ENCODE results near the gene ACBD7.

The ACBD7 gene

GRCh38 chr10:15084502-15084922, 4.1 kb downstream of the ACBD7 start:
- DNase-seq: no peak

GRCh38 chr10:15083674-15084501, 4.7 kb downstream of the ACBD7 start:
- DNase-seq: no peak

DNA sequence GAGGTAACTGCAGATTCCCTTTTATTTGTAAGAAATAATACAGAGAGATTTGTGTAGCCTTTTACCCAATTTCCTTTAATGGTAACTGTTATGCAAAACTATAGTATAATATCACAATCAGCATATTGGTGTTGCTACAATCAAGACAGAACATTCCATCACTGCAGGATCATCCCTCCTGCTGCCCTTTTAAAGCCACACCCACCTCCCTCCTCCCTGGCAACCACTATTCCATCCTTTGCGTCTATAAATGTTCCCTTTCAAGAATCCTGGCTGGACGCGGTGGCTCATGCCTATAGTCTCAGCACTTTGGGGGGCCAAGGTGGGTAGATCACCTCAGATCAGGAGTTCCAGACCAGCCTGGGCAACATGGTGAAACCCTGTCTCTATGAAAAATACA, 13.2 kb downstream of the ACBD7 start:
- no peak for DNase-seq

GRCh38 chr10:15072358-15072757, 16.2 kb downstream of the ACBD7 start:
- DNase-seq: no peak

GRCh38 chr10:15069230-15069629, 19.3 kb downstream of the ACBD7 start:
- DNase-seq: no peak

GRCh38 chr10:15068802-15069201, 19.8 kb downstream of the ACBD7 start:
- DNase-seq: no peak

- no peak for DNase-seq
These were observed 21.4 kb downstream of the ACBD7 start for GRCh38 chr10:15067154-15067553.

DNA sequence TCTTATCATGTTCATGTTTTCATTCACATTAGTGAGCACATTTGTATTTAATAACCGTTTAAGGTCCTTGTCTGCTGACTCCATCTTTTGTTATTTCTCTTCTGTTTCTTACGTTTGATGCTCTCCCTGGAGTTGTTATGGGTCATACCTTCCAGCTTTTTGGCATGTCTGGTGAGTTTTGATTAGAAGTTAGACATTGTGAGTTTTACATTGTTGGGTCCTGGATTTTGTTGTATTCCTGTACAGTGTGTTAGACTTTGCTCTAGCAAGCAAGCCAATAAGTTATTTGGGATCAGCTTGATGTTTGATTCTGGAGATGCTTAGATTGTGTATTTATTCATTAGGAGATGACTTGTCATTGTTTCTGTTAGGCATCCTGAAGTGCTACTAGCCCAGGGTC, 27.9 kb downstream of the ACBD7 start:
- no peak for DNase-seq

DNA sequence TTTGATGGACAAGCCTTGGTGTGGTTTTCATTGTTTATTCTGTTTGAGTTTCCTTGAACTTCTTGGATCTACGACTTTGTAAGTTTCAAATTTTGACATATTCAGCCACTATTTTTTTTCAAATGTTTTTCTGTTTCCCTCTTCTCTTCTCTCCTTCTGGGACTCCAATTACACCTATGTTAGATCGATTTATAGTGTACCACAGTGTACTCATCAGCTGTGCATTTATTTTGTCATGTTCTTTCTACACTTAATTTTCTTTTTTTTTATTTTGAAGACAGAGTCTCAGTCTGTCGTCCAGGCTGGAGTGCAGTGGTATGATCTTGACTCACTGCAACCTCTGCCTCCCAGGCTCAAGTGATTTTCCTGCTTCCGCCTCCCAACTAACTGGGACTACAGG, 28.7 kb downstream of the ACBD7 start:
- no peak for DNase-seq

- DNase-seq: no peak
These were observed 29.9 kb downstream of the ACBD7 start for GRCh38 chr10:15058689-15059088.

- no peak for DNase-seq
These were observed 35.5 kb downstream of the ACBD7 start for GRCh38 chr10:15053061-15053460.

- no peak for DNase-seq
These were observed 36.5 kb downstream of the ACBD7 start for GRCh38 chr10:15052121-15052520.

GRCh38 chr10:15049533-15049932, 39.0 kb downstream of the ACBD7 start:
- no peak for DNase-seq

DNA sequence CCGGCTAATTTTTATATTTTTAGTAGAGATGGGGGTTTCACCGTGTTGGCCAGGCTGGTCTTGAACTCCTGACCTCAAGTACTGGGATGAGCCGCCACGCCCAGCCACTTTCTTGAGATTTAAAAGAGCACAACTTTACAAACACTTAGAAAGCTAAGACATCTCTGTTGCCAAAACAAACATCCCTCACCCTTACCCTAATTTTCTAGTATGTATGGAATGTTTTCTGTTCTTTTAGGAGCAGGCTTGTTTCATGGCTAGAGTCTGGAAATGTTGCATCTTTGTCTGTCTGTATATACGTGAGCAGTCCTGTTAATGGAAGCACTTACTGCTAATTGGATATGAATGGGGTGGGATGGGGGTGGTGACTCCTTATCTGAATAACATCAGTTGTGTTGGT, 42.0 kb downstream of the ACBD7 start:
- DNase-seq: no peak

- no peak for DNase-seq
These were observed 43.2 kb downstream of the ACBD7 start for GRCh38 chr10:15045380-15045779.

- DNase-seq: no peak
These were observed 44.9 kb downstream of the ACBD7 start, which contains the start of gene OLAH for GRCh38 chr10:15043674-15044073. Gene OLAH, plus strand, starts transcription at chr10:15043943. Its CDS starts 3,346 bp downstream, at chr10:15047289.

GRCh38 chr10:15038416-15038815, 50.2 kb downstream of the ACBD7 start:
- no peak for DNase-seq

DNA sequence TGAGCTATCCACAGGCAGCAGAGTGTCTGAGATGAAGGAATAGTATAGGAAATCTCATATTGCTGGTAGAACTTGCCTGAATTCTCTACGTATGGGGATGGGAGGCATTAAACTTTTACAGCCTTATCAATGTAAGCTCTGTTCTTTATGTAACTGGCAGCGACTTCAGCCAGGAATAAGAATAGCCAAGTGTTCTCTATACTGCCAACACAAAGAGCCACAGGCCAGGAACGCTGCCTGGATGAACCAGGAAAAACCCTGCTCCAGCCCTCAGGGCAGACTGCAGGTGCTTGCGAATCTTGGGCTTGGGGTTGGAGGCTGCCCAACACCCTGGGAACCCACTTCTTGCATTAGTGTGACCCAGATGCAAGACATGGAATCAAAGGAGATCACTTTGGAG, 50.9 kb downstream of the ACBD7 start:
- DNase-seq: no peak

DNA sequence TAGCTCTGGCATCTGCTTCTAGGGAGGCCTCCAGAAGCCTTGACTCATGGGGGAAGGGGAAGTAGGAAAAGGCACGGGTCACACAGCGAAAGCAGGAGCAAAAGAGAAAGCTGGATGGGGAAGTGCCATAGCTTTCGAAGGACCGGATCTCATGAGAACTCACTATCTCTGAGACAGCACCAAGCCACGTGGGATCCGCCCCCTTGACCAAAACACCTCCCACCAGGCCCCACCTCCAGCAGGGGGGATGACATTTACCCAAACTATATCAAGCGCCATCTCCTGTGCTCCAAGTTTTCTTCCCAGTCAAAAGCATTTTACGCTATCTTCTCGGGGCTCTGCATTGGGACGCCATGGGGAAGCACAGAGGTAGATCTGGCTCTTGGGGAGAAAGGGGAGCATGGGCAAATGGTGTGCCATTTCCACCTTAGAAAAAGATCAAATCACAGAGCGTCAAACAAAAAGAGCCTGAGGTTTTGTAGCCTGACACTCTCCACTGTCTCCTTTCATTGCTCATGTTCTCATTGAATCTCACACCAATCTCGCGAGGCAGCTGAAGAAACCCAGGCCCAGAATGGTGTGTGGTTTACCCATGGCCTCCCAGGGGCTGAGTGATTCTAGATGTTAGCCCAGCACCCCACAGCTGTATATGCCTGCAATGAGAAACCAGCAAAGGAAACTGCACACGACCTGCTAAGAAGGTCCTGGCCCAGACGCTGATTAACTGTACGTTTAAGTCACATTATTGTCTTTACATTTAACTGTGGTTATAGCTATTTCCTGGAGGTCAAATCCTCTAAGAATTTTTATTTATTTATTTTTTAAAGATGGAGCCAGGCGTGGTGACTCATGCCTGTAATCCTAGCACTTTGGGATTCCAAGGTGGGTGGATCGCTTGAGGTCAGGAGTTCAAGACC, 52.9 kb downstream of the ACBD7 start:
- DNase-seq: no peak

DNA sequence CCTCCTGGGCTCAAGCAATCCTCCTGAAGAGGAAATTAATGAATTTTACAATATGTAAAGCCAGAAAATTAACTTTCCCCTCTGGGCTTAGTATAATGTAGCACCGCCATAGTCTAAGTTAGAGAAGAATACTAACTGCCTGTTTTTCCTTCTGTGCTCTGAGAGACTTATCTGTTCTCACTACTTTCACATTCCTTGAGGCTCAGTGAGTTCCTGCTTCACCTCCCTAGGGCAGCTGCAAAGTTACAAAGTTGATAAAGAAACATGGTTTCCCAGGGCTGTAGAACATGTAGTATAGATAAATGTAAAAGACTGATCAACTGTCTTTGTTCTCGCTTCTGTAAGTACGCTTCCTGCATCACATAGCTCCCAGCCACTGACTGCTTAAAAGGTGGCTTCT, 60.8 kb downstream of the ACBD7 start:
- DNase-seq: no peak
